ENCODE results near the gene CIAO2A. TPM values are rescaled to one million over a fixed set of nuclear protein-coding genes. Genes with fewer than 3 reads are reported as not detected.
"Not testable (repeated sequence)": the region's sequence is repeated elsewhere in the genome, so short reads cannot be mapped to it uniquely, and the experiment has no call there.

CIAO2A gene
- total RNA-seq, 3 donors from 2014 or later (not counting 1 experiment from before 2014, with no cell fraction given), result 20.2 to 23.9 (median 22.9) TPM

DNA sequence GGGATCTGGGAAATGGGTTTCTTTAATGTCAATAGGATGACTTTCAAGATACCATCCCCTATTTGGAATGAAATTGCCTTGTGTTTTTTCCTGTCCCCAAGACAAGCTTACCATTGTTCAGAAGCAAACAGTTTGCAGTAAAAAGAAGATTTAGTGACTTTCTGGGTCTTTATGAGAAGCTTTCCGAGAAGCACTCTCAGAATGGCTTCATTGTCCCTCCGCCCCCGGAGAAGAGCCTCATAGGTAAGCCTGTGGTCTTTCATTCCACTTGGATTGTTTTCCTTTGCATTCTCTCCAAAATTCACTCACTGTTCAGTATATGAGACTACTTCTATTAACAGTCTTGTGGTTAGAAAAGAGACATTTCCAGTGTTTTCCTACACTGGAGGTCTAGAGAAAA, 32.3 kb upstream of the CIAO2A start:
- DNase-seq, result no peak
- H3K27me3 Mint-ChIP-seq (ENCODE audit: low read depth in 2 of 2), result no peaks in the 10 kb centered on the region
- peaks cover 8 to 11% of the 10 kb centered on the region in 2 donors for H3K4me1 Mint-ChIP-seq
- H3K36me3 ChIP-seq (ENCODE audit: control insufficient read depth, insufficient read depth, low read length), result peaks cover 85% of the 10 kb centered on the region
- no peaks in the 10 kb centered on the region for H3K4me1 ChIP-seq (ENCODE audit: control insufficient read depth, insufficient read depth, low read length)
- no peaks in the 10 kb centered on the region for H3K27me3 ChIP-seq (ENCODE audit: control insufficient read depth, insufficient read depth, low read length)
- H3K9me3 ChIP-seq (ENCODE audit: control insufficient read depth, insufficient read depth, low read length), result no peaks in the 10 kb centered on the region
- ATAC-seq, result no peak
- no peak overlapping the region for H3K27ac Mint-ChIP-seq
- H3K4me3 Mint-ChIP-seq, result no peak overlapping the region
- peaks cover 28% of the 10 kb centered on the region for H3K36me3 Mint-ChIP-seq
- TF ChIP-seq, protein P1, sequence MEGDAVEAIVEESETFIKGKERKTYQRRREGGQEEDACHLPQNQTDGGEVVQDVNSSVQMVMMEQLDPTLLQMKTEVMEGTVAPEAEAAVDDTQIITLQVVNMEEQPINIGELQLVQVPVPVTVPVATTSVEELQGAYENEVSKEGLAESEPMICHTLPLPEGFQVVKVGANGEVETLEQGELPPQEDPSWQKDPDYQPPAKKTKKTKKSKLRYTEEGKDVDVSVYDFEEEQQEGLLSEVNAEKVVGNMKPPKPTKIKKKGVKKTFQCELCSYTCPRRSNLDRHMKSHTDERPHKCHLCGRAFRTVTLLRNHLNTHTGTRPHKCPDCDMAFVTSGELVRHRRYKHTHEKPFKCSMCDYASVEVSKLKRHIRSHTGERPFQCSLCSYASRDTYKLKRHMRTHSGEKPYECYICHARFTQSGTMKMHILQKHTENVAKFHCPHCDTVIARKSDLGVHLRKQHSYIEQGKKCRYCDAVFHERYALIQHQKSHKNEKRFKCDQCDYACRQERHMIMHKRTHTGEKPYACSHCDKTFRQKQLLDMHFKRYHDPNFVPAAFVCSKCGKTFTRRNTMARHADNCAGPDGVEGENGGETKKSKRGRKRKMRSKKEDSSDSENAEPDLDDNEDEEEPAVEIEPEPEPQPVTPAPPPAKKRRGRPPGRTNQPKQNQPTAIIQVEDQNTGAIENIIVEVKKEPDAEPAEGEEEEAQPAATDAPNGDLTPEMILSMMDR (IDR thresholded peaks at IDR 0.05), result no peak
- H3K4me3 ChIP-seq (ENCODE audit: low read length), result no peak overlapping the region
- no peak overlapping the region for H3K27ac ChIP-seq (ENCODE audit: low read length)
- 64% methylated on average over 3 of the region's 3 CpGs for WGBS (ENCODE audit: insufficient coverage)
- no peaks in the 10 kb centered on the region for H3K9me3 Mint-ChIP-seq
- intact Hi-C loops (cut with micrococcal nuclease), result no loop called here

GRCh38 chr15:64122936-64123351, 29.3 kb upstream of the CIAO2A start:
- H3K27me3 ChIP-seq (ENCODE audit: control insufficient read depth, insufficient read depth, low read length), result no peaks in the 10 kb centered on the region
- H3K4me1 Mint-ChIP-seq, result peaks cover 11 to 13% of the 10 kb centered on the region in 2 donors
- H3K27ac Mint-ChIP-seq, result no peak overlapping the region
- peaks cover 26% of the 10 kb centered on the region for H3K36me3 Mint-ChIP-seq
- H3K4me1 ChIP-seq (ENCODE audit: control insufficient read depth, insufficient read depth, low read length), result no peaks in the 10 kb centered on the region
- ATAC-seq (no peak), DNase-seq (no peak)
- H3K27me3 Mint-ChIP-seq (ENCODE audit: low read depth in 2 of 2), result no peaks in the 10 kb centered on the region
- H3K27ac ChIP-seq (ENCODE audit: low read length), result no peak overlapping the region
- no peaks in the 10 kb centered on the region for H3K9me3 Mint-ChIP-seq
- no peak overlapping the region for H3K4me3 Mint-ChIP-seq
- intact Hi-C loops (cut with micrococcal nuclease), result no loop called here
- TF ChIP-seq, protein P1 (IDR thresholded peaks at IDR 0.05), result no peak
- WGBS (ENCODE audit: insufficient coverage), result 100% methylated on average over 2 of the region's 3 CpGs
- H3K4me3 ChIP-seq (ENCODE audit: low read length), result no peak overlapping the region
- H3K36me3 ChIP-seq (ENCODE audit: control insufficient read depth, insufficient read depth, low read length), result peaks cover 84% of the 10 kb centered on the region
- H3K9me3 ChIP-seq (ENCODE audit: control insufficient read depth, insufficient read depth, low read length), result no peaks in the 10 kb centered on the region

DNA sequence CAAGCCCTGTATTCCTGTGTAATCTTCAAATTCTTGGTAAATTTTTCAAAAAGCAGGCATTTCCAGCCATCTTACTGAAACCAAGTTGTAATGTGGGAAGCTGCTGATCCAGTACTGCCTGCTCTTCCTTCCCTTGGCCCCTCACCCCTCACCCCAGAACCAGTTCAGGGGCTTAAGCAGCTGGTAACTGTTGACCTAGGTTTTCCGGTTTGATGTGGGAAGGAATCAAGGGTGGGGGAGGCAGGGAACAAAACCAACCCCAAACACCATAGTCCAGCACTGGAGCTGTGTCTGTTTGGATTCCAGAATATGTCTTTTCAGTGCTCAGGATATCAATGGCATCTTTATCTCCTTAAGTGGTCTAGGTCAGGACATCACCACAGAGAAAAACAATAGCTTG, 28.8 kb upstream of the CIAO2A start:
- no peaks in the 10 kb centered on the region for H3K27me3 Mint-ChIP-seq (ENCODE audit: low read depth in 2 of 2)
- Histone ChIP-seq H3K9me3 (ENCODE audit: control insufficient read depth, insufficient read depth, low read length) (no peaks in the 10 kb centered on the region), H3K36me3 (ENCODE audit: control insufficient read depth, insufficient read depth, low read length) (peaks cover 84% of the 10 kb centered on the region), H3K4me3 (ENCODE audit: low read length) (no peak overlapping the region), H3K27ac (ENCODE audit: low read length) (no peak overlapping the region), H3K4me1 (ENCODE audit: control insufficient read depth, insufficient read depth, low read length) (no peaks in the 10 kb centered on the region), H3K27me3 (ENCODE audit: control insufficient read depth, insufficient read depth, low read length) (no peaks in the 10 kb centered on the region)
- H3K27ac Mint-ChIP-seq, result no peak overlapping the region
- DNase-seq (no peak), ATAC-seq (no peak)
- TF ChIP-seq, protein P1 (IDR thresholded peaks at IDR 0.05), result no peak
- intact Hi-C loops (cut with micrococcal nuclease), result no loop called here
- H3K4me3 Mint-ChIP-seq, result no peak overlapping the region
- no peaks in the 10 kb centered on the region for H3K9me3 Mint-ChIP-seq
- H3K36me3 Mint-ChIP-seq, result peaks cover 22% of the 10 kb centered on the region
- H3K4me1 Mint-ChIP-seq, result peaks cover 8 to 11% of the 10 kb centered on the region in 2 donors
- 100% methylated on average over 1 of the region's 1 CpG for WGBS (ENCODE audit: insufficient coverage)

DNA sequence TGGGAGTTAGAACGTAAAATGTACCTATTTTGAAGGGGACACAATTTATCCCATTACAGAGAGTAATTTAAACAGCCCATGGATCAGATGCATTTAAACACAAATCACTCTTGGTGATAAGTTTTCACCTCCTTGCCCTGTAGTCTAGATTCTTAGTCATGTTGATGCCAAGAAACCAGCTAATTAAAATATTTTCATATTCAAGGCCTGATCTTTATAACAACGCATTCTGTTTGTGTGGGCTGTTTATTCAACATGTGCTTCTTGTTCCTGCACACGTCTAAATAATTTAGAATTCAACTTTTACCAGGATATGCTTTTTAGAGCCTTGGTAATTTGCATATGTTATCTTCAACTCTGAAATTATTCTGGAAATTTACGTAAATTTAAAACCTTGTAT, 28.0 kb upstream of the CIAO2A start:
- Mint-ChIP-seq H3K27me3 (ENCODE audit: low read depth in 2 of 2) (no peaks in the 10 kb centered on the region), H3K4me1 (peaks cover 8 to 9% of the 10 kb centered on the region in 2 donors), H3K27ac (no peak overlapping the region)

DNA sequence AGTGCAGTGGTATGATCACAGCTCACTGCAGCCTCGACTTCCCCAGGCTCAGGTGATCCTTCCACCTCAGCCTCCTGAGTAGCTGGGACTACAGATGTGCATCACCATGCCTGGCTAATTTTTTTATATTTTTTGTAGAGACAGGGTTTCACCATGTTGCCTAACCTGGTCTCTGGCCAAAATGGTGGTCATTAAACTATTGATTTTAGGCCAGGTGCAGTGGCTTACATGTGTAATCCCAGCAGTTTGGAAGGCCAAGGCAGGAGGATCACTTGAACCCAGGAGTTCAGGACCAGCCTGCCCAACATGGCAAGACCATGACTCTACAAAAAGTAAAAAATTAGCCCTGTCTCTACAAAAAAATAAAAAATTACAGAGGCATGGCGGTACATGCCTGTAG, 26.7 kb upstream of the CIAO2A start:
- H3K27ac ChIP-seq (ENCODE audit: low read length); H3K27me3 ChIP-seq (ENCODE audit: control insufficient read depth, insufficient read depth, low read length); H3K9me3 ChIP-seq (ENCODE audit: control insufficient read depth, insufficient read depth, low read length); H3K27me3 Mint-ChIP-seq (ENCODE audit: low read depth in 2 of 2); H3K4me1 ChIP-seq (ENCODE audit: control insufficient read depth, insufficient read depth, low read length); H3K4me1 Mint-ChIP-seq; ATAC-seq; H3K4me3 ChIP-seq (ENCODE audit: low read length); DNase-seq; intact Hi-C loops (cut with micrococcal nuclease); H3K9me3 Mint-ChIP-seq; H3K27ac Mint-ChIP-seq; H3K4me3 Mint-ChIP-seq: not testable (repeated sequence)
- H3K36me3 Mint-ChIP-seq, result peaks cover 16% of the 10 kb centered on the region
- WGBS (ENCODE audit: insufficient coverage), result 100% methylated on average over 2 of the region's 2 CpGs
- H3K36me3 ChIP-seq (ENCODE audit: control insufficient read depth, insufficient read depth, low read length), result peaks cover 85% of the 10 kb centered on the region

More for the DNA sequence above, 28.0 kb upstream of the CIAO2A start:
- Histone ChIP-seq H3K36me3 (ENCODE audit: control insufficient read depth, insufficient read depth, low read length) (peaks cover 84% of the 10 kb centered on the region), H3K4me1 (ENCODE audit: control insufficient read depth, insufficient read depth, low read length) (no peaks in the 10 kb centered on the region), H3K9me3 (ENCODE audit: control insufficient read depth, insufficient read depth, low read length) (no peaks in the 10 kb centered on the region), H3K27me3 (ENCODE audit: control insufficient read depth, insufficient read depth, low read length) (no peaks in the 10 kb centered on the region), H3K27ac (ENCODE audit: low read length) (no peak overlapping the region), H3K4me3 (ENCODE audit: low read length) (no peak overlapping the region)
- ATAC-seq, result no peak
- no peak overlapping the region for H3K4me3 Mint-ChIP-seq
- 100% methylated on average over 3 of the region's 4 CpGs for WGBS (ENCODE audit: insufficient coverage)
- intact Hi-C loops (cut with micrococcal nuclease), result no loop called here
- H3K9me3 Mint-ChIP-seq, result no peaks in the 10 kb centered on the region
- H3K36me3 Mint-ChIP-seq, result peaks cover 16% of the 10 kb centered on the region
- TF ChIP-seq, protein P1 (IDR thresholded peaks at IDR 0.05), result no peak
- no peak for DNase-seq

Measured in natural killer cell (primary cell).